HEK293 (cell line): Measurements from ENCODE around the gene MAML2.

ENCODE experiments used
- CTCF ChIA-PET: fragments of 350-600 bp; formaldehyde crosslinking; extraction: SDS; loops from one replicate; lab custom pipeline; 2021; ENCODE audit warnings: antibody characterized with exemption; lab: Yijun Ruan, JAX
- POLR2A ChIA-PET: fragments of 300-600 bp; formaldehyde crosslinking; extraction: SDS; loops from one replicate; lab custom pipeline; 2020; ENCODE audit warnings: antibody characterized with exemption, inconsistent platforms; lab: Yijun Ruan, JAX
- H3K27ac ChIP-seq: fragments of 200-500 bp; sonication (Bioruptor generic); 2 replicates; pipeline ENCODE4 v1.5.1; 2014; ENCODE audit warnings: low read depth, low read length, control low read depth, inconsistent platforms; ENCODE audit errors: extremely low read depth
- H3K36me3 ChIP-seq, 2 experiments: fragments of 200-500 bp in 1 of 2; sonication (Bioruptor generic) in 1 of 2; 1 replicate in 1 of 2; 2 replicates in 1 of 2; pipeline ENCODE4 v1.5.1; 2014 to 2017; ENCODE audit warnings: inconsistent platforms in 2 of 2, low read length in 2 of 2; ENCODE audit not compliant: control insufficient read depth in 2 of 2, insufficient read depth in 1 of 2
- H3K4me1 ChIP-seq: fragments of 200-500 bp; sonication (Bioruptor generic); 2 replicates; pipeline ENCODE4 v1.5.1; 2014; ENCODE audit warnings: mild to moderate bottlenecking, low read length, inconsistent platforms; ENCODE audit not compliant: control insufficient read depth, insufficient read depth
- H3K4me3 ChIP-seq: 2 replicates; pipeline ENCODE4 v1.5.1; 2011; ENCODE audit warnings: low read depth, mild to moderate bottlenecking, control low read depth, low read length, moderate library complexity
- H3K9me3 ChIP-seq: fragments of 200-500 bp; sonication (Bioruptor generic); 2 replicates; pipeline ENCODE4 v1.5.1; 2014; ENCODE audit warnings: low read depth, low read length, inconsistent platforms; ENCODE audit not compliant: control insufficient read depth, insufficient read depth
- AEBP2 ChIP-seq: fragments of 450-650 bp; formaldehyde crosslinking; IDR thresholded peaks from 2 replicates; pipeline ENCODE4 v1.5.1; 2016; ENCODE audit warnings: missing biosample characterization, missing genetic modification characterization, borderline replicate concordance
- KLF10 ChIP-seq: fragments of 450-650 bp; IDR thresholded peaks from 2 replicates; pipeline ENCODE4 v1.5.1; 2018; ENCODE audit warnings: missing biosample characterization, mild to moderate bottlenecking, missing genetic modification characterization
- MEIS1 ChIP-seq: sonication (generic); formaldehyde crosslinking; IDR thresholded peaks from 2 replicates; pipeline ENCODE4 v1.8.1; 2022; ENCODE audit warnings: missing genetic modification reagents, mild to moderate bottlenecking, borderline replicate concordance
- SP3 ChIP-seq: fragments of 450-650 bp; formaldehyde crosslinking; IDR thresholded peaks from 2 replicates; pipeline ENCODE4 v1.5.1; 2016; ENCODE audit warnings: missing biosample characterization, missing genetic modification characterization
- ZNF202 ChIP-seq: fragments of 450-650 bp; formaldehyde crosslinking; IDR thresholded peaks from 2 replicates; pipeline ENCODE4 v1.5.1; 2016; ENCODE audit warnings: missing biosample characterization, missing genetic modification characterization, borderline replicate concordance
- ZNF221 ChIP-seq: fragments of 450-650 bp; formaldehyde crosslinking; IDR thresholded peaks from 2 replicates; pipeline ENCODE4 v1.5.1; 2017; ENCODE audit warnings: missing biosample characterization, missing genetic modification characterization, borderline replicate concordance
- ZNF223 ChIP-seq: fragments of 450-650 bp; formaldehyde crosslinking; IDR thresholded peaks from 2 replicates; pipeline ENCODE4 v1.5.1; 2016; ENCODE audit warnings: missing biosample characterization, missing genetic modification characterization
- ZNF280C ChIP-seq: fragments of 450-650 bp; formaldehyde crosslinking; IDR thresholded peaks from 2 replicates; pipeline ENCODE4 v1.5.1; 2016; ENCODE audit warnings: missing biosample characterization, missing genetic modification characterization
- ZNF292 ChIP-seq: fragments of 450-650 bp; formaldehyde crosslinking; IDR thresholded peaks from 2 replicates; pipeline ENCODE4 v1.5.1; 2016; ENCODE audit warnings: low read depth, missing biosample characterization, missing genetic modification characterization, borderline replicate concordance
- ZNF433 ChIP-seq: fragments of 450-650 bp; formaldehyde crosslinking; IDR thresholded peaks from 2 replicates; pipeline ENCODE4 v1.5.1; 2016; ENCODE audit warnings: missing biosample characterization, missing genetic modification characterization, low read depth
- ZNF513 ChIP-seq: fragments of 450-650 bp; IDR thresholded peaks from 2 replicates; pipeline ENCODE4 v1.5.1; 2018; ENCODE audit warnings: missing biosample characterization, missing genetic modification characterization
- ZNF521 ChIP-seq: fragments of 450-650 bp; formaldehyde crosslinking; IDR thresholded peaks from 2 replicates; pipeline ENCODE4 v1.5.1; 2017; ENCODE audit warnings: missing biosample characterization, mild to moderate bottlenecking, missing genetic modification characterization
- ZNF561 ChIP-seq: fragments of 450-650 bp; IDR thresholded peaks from 2 replicates; pipeline ENCODE4 v1.5.1; 2018; ENCODE audit warnings: missing biosample characterization, missing genetic modification characterization, borderline replicate concordance
- ZNF571 ChIP-seq: fragments of 450-650 bp; formaldehyde crosslinking; IDR thresholded peaks from 2 replicates; pipeline ENCODE4 v1.5.0; 2017; ENCODE audit warnings: missing biosample characterization, missing genetic modification characterization
- ZNF596 ChIP-seq: fragments of 450-650 bp; IDR thresholded peaks from 2 replicates; pipeline ENCODE4 v1.5.0; 2018; ENCODE audit warnings: missing biosample characterization, mild to moderate bottlenecking, missing genetic modification characterization, moderate library complexity
- ZNF639 ChIP-seq: fragments of 450-650 bp; formaldehyde crosslinking; IDR thresholded peaks from 2 replicates; pipeline ENCODE4 v1.5.1; 2016; ENCODE audit warnings: missing biosample characterization, missing genetic modification characterization

Gene MAML2

GRCh38 chr11:96322775-96323641 lies 20.0 kb downstream of the MAML2 start (continued):
- TF ChIP-seq SP3 (tag by site-specific recombination) (no peak), ZNF521 (tag by site-specific recombination) (no peak), KLF10 (tag by site-specific recombination) (no peak), ZNF292 (tag by site-specific recombination) (no peak), ZNF433 (tag by site-specific recombination) (no peak), ZNF639 (no peak)

GRCh38 chr11:96321091-96321490 lies 21.9 kb downstream of the MAML2 start:
- ChIA-PET POLR2A (no interaction called here), CTCF (interaction anchor here (0.9 to 1.4 kb wide), 2 partner anchors 15 to 22 kb away, joined by 3 to 5 read pairs; partner anchors contain the start of gene MAML2)
- Histone ChIP-seq H3K9me3 (no peaks in the 10 kb centered on the region), H3K4me1 (no peaks in the 10 kb centered on the region), H3K27ac (no peak overlapping the region), H3K36me3 (no peaks in the 10 kb centered on the region)
- TF ChIP-seq ZNF513 (tag by site-specific recombination): no peak
- no peak for TF ChIP-seq ZNF221
- TF ChIP-seq AEBP2 (tag by site-specific recombination): no peak
- TF ChIP-seq ZNF596 (tag by site-specific recombination): no peak
- no peak for TF ChIP-seq ZNF571 (tag by site-specific recombination)
- TF ChIP-seq ZNF223 (tag by site-specific recombination): no peak
- no peak for TF ChIP-seq ZNF561
- TF ChIP-seq SP3 (tag by site-specific recombination): no peak
- no peak for TF ChIP-seq ZNF202 (tag by site-specific recombination)
- TF ChIP-seq ZNF280C (tag by site-specific recombination): no peak
- no peak for TF ChIP-seq MEIS1
- TF ChIP-seq, all 188 proteins: peak for 0
- no peak overlapping the region for H3K4me3 ChIP-seq
